ENCODE measurements around the gene HDAC1. TPM values are rescaled to one million over a fixed set of nuclear protein-coding genes. Genes with fewer than 3 reads are reported as not detected.

Gene HDAC1
- total and polyA plus RNA-seq, 2 of the 8 experiments (the other 6 are each of a cell fraction or from before 2014, with no cell fraction given) = 111 to 125 TPM

Small RNA genes lying within 50 kb of the gene (small RNA-seq; reads per million reads assigned to genes)
- gene RF00017 (ENCODE audit: insufficient read depth) (not detected), gene RF00019 (ENCODE audit: insufficient read depth) (not detected)

Other genes starting within 250 kb of the HDAC1 start
- 24.6 and 25.3 TPM in 2 replicates for gene TMEM39B, start 219.1 kb upstream of the HDAC1 start, total RNA-seq (2021; fragmentation: NEBNext Ultra II Directional; extraction: Animal tissue kit (Norgen Biotek cat#: 25700))
- 32.7 and 39.6 TPM in 2 replicates for gene TMEM39B, start 219.1 kb upstream of the HDAC1 start, polyA plus RNA-seq (2011; rRNA removed)
- 116 and 120 TPM in 2 replicates for gene KPNA6, start 184.0 kb upstream of the HDAC1 start, total RNA-seq (2021; fragmentation: NEBNext Ultra II Directional; extraction: Animal tissue kit (Norgen Biotek cat#: 25700))
- gene KPNA6, start 184.0 kb upstream of the HDAC1 start, polyA plus RNA-seq (2011; rRNA removed) = 22.0 and 24.2 TPM in 2 replicates
- 45.4 and 46.9 TPM in 2 replicates for gene TXLNA, start 112.4 kb upstream of the HDAC1 start, total RNA-seq (2021; fragmentation: NEBNext Ultra II Directional; extraction: Animal tissue kit (Norgen Biotek cat#: 25700))
- gene TXLNA, start 112.4 kb upstream of the HDAC1 start, polyA plus RNA-seq (2011; rRNA removed) = 31.3 and 31.6 TPM in 2 replicates
- 17.1 and 20.9 TPM in 2 replicates for gene CCDC28B, start 91.5 kb upstream of the HDAC1 start, total RNA-seq (2021; fragmentation: NEBNext Ultra II Directional; extraction: Animal tissue kit (Norgen Biotek cat#: 25700))
- gene CCDC28B, start 91.5 kb upstream of the HDAC1 start, polyA plus RNA-seq (2011; rRNA removed) = 16.7 and 18.4 TPM in 2 replicates
- 4.2 and 4.3 TPM in 2 replicates for gene IQCC, start 86.4 kb upstream of the HDAC1 start, total RNA-seq (2021; fragmentation: NEBNext Ultra II Directional; extraction: Animal tissue kit (Norgen Biotek cat#: 25700))
- 1.9 and 2.5 TPM in 2 replicates for gene IQCC, start 86.4 kb upstream of the HDAC1 start, polyA plus RNA-seq (2011; rRNA removed)
- not detected in 2 replicates for gene DCDC2B, start 83.0 kb upstream of the HDAC1 start, total RNA-seq (2021; fragmentation: NEBNext Ultra II Directional; extraction: Animal tissue kit (Norgen Biotek cat#: 25700))
- gene DCDC2B, start 83.0 kb upstream of the HDAC1 start, polyA plus RNA-seq (2011; rRNA removed) = not detected in 2 replicates
- gene TMEM234, start 69.7 kb upstream of the HDAC1 start, total RNA-seq (2021; fragmentation: NEBNext Ultra II Directional; extraction: Animal tissue kit (Norgen Biotek cat#: 25700)) = 8.9 TPM in 2 replicates
- gene TMEM234, start 69.7 kb upstream of the HDAC1 start, polyA plus RNA-seq (2011; rRNA removed) = 8.6 and 8.7 TPM in 2 replicates
- gene EIF3I, start 69.7 kb upstream of the HDAC1 start, total RNA-seq (2021; fragmentation: NEBNext Ultra II Directional; extraction: Animal tissue kit (Norgen Biotek cat#: 25700)) = 243 and 247 TPM in 2 replicates
- 345 and 346 TPM in 2 replicates for gene EIF3I, start 69.7 kb upstream of the HDAC1 start, polyA plus RNA-seq (2011; rRNA removed)
- gene FAM167B, start 44.9 kb upstream of the HDAC1 start, total RNA-seq (2021; fragmentation: NEBNext Ultra II Directional; extraction: Animal tissue kit (Norgen Biotek cat#: 25700)) = 3.2 and 3.9 TPM in 2 replicates
- 2.8 and 4.2 TPM in 2 replicates for gene FAM167B, start 44.9 kb upstream of the HDAC1 start, polyA plus RNA-seq (2011; rRNA removed)
- 71.6 and 75.3 TPM in 2 replicates for gene LCK, start 40.8 kb upstream of the HDAC1 start, total RNA-seq (2021; fragmentation: NEBNext Ultra II Directional; extraction: Animal tissue kit (Norgen Biotek cat#: 25700))
- 99.2 and 122 TPM in 2 replicates for gene LCK, start 40.8 kb upstream of the HDAC1 start, polyA plus RNA-seq (2011; rRNA removed)
- 536 and 557 TPM in 2 replicates for gene MARCKSL1, start 44.1 kb downstream of the HDAC1 start, total RNA-seq (2021; fragmentation: NEBNext Ultra II Directional; extraction: Animal tissue kit (Norgen Biotek cat#: 25700))
- 558 and 618 TPM in 2 replicates for gene MARCKSL1, start 44.1 kb downstream of the HDAC1 start, polyA plus RNA-seq (2011; rRNA removed)
- gene FAM229A, start 70.4 kb downstream of the HDAC1 start, total RNA-seq (2021; fragmentation: NEBNext Ultra II Directional; extraction: Animal tissue kit (Norgen Biotek cat#: 25700)) = 4.1 and 4.2 TPM in 2 replicates
- gene FAM229A, start 70.4 kb downstream of the HDAC1 start, polyA plus RNA-seq (2011; rRNA removed) = 4.2 and 7.5 TPM in 2 replicates
- gene TSSK3, start 70.5 kb downstream of the HDAC1 start, total RNA-seq (2021; fragmentation: NEBNext Ultra II Directional; extraction: Animal tissue kit (Norgen Biotek cat#: 25700)) = 1.2 and 1.5 TPM in 2 replicates
- 1.2 and 1.9 TPM in 2 replicates for gene TSSK3, start 70.5 kb downstream of the HDAC1 start, polyA plus RNA-seq (2011; rRNA removed)
- gene BSDC1, start 102.4 kb downstream of the HDAC1 start, total RNA-seq (2021; fragmentation: NEBNext Ultra II Directional; extraction: Animal tissue kit (Norgen Biotek cat#: 25700)) = 40.7 and 42.9 TPM in 2 replicates
- 23.3 and 24.8 TPM in 2 replicates for gene BSDC1, start 102.4 kb downstream of the HDAC1 start, polyA plus RNA-seq (2011; rRNA removed)
- gene ZBTB8B, start 173.0 kb downstream of the HDAC1 start, total RNA-seq (2021; fragmentation: NEBNext Ultra II Directional; extraction: Animal tissue kit (Norgen Biotek cat#: 25700)) = 3.5 and 3.7 TPM in 2 replicates
- 1.2 and 1.3 TPM in 2 replicates for gene ZBTB8B, start 173.0 kb downstream of the HDAC1 start, polyA plus RNA-seq (2011; rRNA removed)
- gene ZBTB8A, start 247.3 kb downstream of the HDAC1 start, total RNA-seq (2021; fragmentation: NEBNext Ultra II Directional; extraction: Animal tissue kit (Norgen Biotek cat#: 25700)) = 8.9 and 10.4 TPM in 2 replicates
- gene ZBTB8A, start 247.3 kb downstream of the HDAC1 start, polyA plus RNA-seq (2011; rRNA removed) = 2.3 and 2.9 TPM in 2 replicates